Osteoblast (primary cell): ENCODE data around the gene PIK3AP1. TPM values are rescaled to one million over a fixed set of nuclear protein-coding genes. Genes with fewer than 3 reads are reported as not detected.
"Not testable (repeated sequence)": the region's sequence is repeated elsewhere in the genome, so short reads cannot be mapped to it uniquely, and the experiment has no call there.

Source experiments
- DNase-seq: peaks from one replicate; pipeline ENCODE4 v3.0.0; 2011; ENCODE audit warnings: low spot score, mixed read lengths; ENCODE audit not compliant: insufficient read length; ENCODE audit errors: missing footprints
- H2AFZ ChIP-seq: 2 replicates; pipeline ENCODE4 v1.6.0; 2011; ENCODE audit warnings: mild to moderate bottlenecking, low read length
- H3K27ac ChIP-seq: 2 replicates; pipeline ENCODE4 v1.5.1; 2011; ENCODE audit warnings: mild to moderate bottlenecking, low read depth, low read length, moderate library complexity
- H3K27me3 ChIP-seq: 2 replicates; pipeline ENCODE4 v1.6.0; 2012; ENCODE audit warnings: mild to moderate bottlenecking, control low read depth, inconsistent platforms, low read length, moderate library complexity; ENCODE audit not compliant: insufficient read depth
- H3K36me3 ChIP-seq: 2 replicates; pipeline ENCODE4 v1.5.1; 2011; ENCODE audit warnings: mild to moderate bottlenecking, low read length, control low read depth, moderate library complexity; ENCODE audit not compliant: insufficient read depth
- H3K4me1 ChIP-seq: 2 replicates; pipeline ENCODE4 v1.5.1; 2011; ENCODE audit warnings: mild to moderate bottlenecking, low read length, control low read depth, moderate library complexity; ENCODE audit not compliant: insufficient read depth
- H3K4me2 ChIP-seq: 2 replicates; pipeline ENCODE4 v1.6.0; 2011; ENCODE audit warnings: mild to moderate bottlenecking, low read length; ENCODE audit not compliant: insufficient read depth
- H3K4me3 ChIP-seq: fragments of 200-600 bp; sonication (generic); 3 replicates; pipeline ENCODE4 v1.5.1; 2012; ENCODE audit warnings: mild to moderate bottlenecking, low read length, inconsistent platforms; ENCODE audit not compliant: insufficient read depth
- H3K79me2 ChIP-seq: 2 replicates; pipeline ENCODE4 v1.6.0; 2012; ENCODE audit warnings: mild to moderate bottlenecking, low read length, control low read depth, inconsistent platforms; ENCODE audit not compliant: insufficient read depth
- H3K9me3 ChIP-seq: 2 replicates; pipeline ENCODE4 v1.5.1; 2011; ENCODE audit warnings: low read depth, low read length, control low read depth
- H4K20me1 ChIP-seq: 2 replicates; pipeline ENCODE4 v1.6.0; 2012; ENCODE audit warnings: mild to moderate bottlenecking, low read length, control low read depth; ENCODE audit not compliant: insufficient read depth
- CTCF ChIP-seq: IDR thresholded peaks from 2 replicates; pipeline ENCODE4 v1.5.1; 2011; ENCODE audit warnings: mild to moderate bottlenecking, low read depth, low read length, moderate library complexity; ENCODE audit errors: extremely low read depth
- total RNA-seq: library from RNA; depleted of rRNA; stranded (reverse); fragments of >200 nt; gene quantifications from 2 replicates; pipeline ENCODE4 v1.2.3, GENCODE V29; 2012

PIK3AP1 gene
- total RNA-seq, 1 donor = 0.36 TPM

DNA sequence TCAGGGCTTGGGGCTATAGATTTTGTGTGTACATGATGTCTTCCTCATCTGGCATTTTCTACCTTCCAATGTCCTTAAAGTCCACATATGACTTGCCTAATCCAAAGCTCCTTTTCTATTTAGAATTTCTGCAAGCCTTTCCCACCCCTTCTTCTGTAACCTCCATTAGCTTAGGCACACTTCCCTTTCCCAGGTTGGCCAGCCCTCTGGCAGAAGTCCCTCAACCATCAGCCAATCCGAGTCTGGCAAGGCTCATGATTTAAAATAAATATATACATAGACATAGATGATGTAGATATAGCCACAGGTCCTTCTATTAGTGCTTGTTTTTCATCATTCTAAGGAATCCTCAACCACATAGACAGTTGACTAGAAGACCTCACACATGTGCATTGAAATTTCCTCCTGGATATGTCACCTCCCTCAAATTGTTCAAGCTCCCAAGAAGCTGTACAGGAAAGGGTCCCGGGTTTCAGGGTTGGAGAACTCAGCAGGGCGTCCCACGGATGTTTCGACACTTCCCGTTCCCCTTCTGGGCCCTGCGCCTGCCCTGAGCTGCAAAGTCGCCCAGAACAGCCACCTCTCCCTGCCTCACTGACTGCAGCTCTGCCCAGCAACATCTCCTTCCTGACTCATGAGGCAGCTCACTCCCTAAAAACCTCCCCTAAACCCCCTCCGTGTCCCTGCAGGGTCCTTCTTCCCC, 20.4 kb upstream of the PIK3AP1 start:
- H3K27me3 ChIP-seq = peaks cover 6% of the 10 kb centered on the region
- no peak overlapping the region for H3K4me3 ChIP-seq
- no peak for DNase-seq
- no peaks in the 10 kb centered on the region for H4K20me1 ChIP-seq
- no peak overlapping the region for H3K4me2 ChIP-seq
- no peaks in the 10 kb centered on the region for H3K36me3 ChIP-seq
- H3K27ac ChIP-seq = no peak overlapping the region
- H3K4me1 ChIP-seq = no peaks in the 10 kb centered on the region
- H3K9me3 ChIP-seq = no peaks in the 10 kb centered on the region
- no peak overlapping the region for H2AFZ ChIP-seq
- no peak for TF ChIP-seq CTCF
- H3K79me2 ChIP-seq = no peaks in the 10 kb centered on the region

DNA sequence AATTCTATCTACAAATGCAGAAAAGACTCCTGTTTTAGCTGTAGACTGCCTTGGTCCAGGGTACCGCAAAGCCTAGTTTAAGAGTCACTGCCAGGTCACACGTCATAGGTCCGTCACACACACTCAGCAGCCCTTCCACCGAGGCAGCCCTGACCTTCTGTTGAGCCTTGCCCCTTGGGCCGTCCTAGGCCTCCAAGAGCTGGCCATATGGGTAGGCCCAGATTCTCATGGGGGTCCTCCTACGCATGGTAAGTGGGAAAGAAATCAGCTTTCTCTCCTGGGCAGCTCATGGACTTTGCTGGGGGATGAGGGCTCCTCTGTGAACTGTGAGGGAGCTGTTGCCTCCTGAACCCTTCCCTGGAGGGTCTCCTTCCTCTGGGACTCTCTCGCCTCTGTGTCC, 19.8 kb upstream of the PIK3AP1 start:
- Histone ChIP-seq H3K36me3 (no peaks in the 10 kb centered on the region), H3K79me2 (no peaks in the 10 kb centered on the region), H4K20me1 (no peaks in the 10 kb centered on the region), H3K9me3 (no peaks in the 10 kb centered on the region), H2AFZ (no peak overlapping the region), H3K4me2 (no peak overlapping the region), H3K27me3 (peaks cover 6% of the 10 kb centered on the region), H3K4me1 (no peaks in the 10 kb centered on the region), H3K27ac (no peak overlapping the region), H3K4me3 (no peak overlapping the region)
- no peak for TF ChIP-seq CTCF
- DNase-seq = no peak

GRCh38 chr10:96737307-96737902, 17.1 kb upstream of the PIK3AP1 start:
- not testable (repeated sequence) for H3K79me2 ChIP-seq, DNase-seq

GRCh38 chr10:96724621-96725020, 4.3 kb upstream of the PIK3AP1 start:
- Histone ChIP-seq H3K79me2 (no peaks in the 10 kb centered on the region), H4K20me1 (no peaks in the 10 kb centered on the region), H3K4me3 (no peak overlapping the region), H3K4me1 (no peaks in the 10 kb centered on the region), H3K27ac (no peak overlapping the region), H3K9me3 (no peaks in the 10 kb centered on the region), H2AFZ (no peak overlapping the region), H3K4me2 (no peak overlapping the region), H3K27me3 (peaks cover 18% of the 10 kb centered on the region), H3K36me3 (no peaks in the 10 kb centered on the region)
- no peak for TF ChIP-seq CTCF
- no peak for DNase-seq

More at GRCh38 chr10:96737307-96737902, 17.1 kb upstream of the PIK3AP1 start:
- not testable (repeated sequence) for H4K20me1 ChIP-seq, H3K9me3 ChIP-seq, H2AFZ ChIP-seq, H3K4me1 ChIP-seq, H3K4me2 ChIP-seq, H3K4me3 ChIP-seq, H3K27me3 ChIP-seq, H3K27ac ChIP-seq, H3K36me3 ChIP-seq
